ENCODE data around the gene GGT5. TPM values are rescaled to one million over a fixed set of nuclear protein-coding genes. Genes with fewer than 3 reads are reported as not detected.
"Not testable (repeated sequence)": the region's sequence is repeated elsewhere in the genome, so short reads cannot be mapped to it uniquely, and the experiment has no call there.

Gene GGT5
- total RNA-seq = 5.8 and 9.8 TPM in 2 replicates
- polyA plus RNA-seq = 47.4 and 56.5 TPM in 2 replicates

GRCh38 chr22:24245030-24245431 is at the start of gene GGT5:
TSS of gene GGT5 (minus strand) at chr22:24245082. CDS start at chr22:24244725, 357 bp downstream.
- not testable (repeated sequence) for H3K9me2 ChIP-seq (replicated peaks; ENCODE audit: insufficient read depth); H3K79me2 ChIP-seq; H2AFZ ChIP-seq; H3K4me3 ChIP-seq; DNase-seq (ENCODE audit: low spot score); H4K20me1 ChIP-seq (ENCODE audit: insufficient read depth, poor library complexity, severe bottlenecking); H3K9me3 ChIP-seq (ENCODE audit: low read depth); H3K27me3 ChIP-seq; H3K36me3 ChIP-seq (replicated peaks; ENCODE audit: insufficient read depth, low read depth)
- Histone ChIP-seq H3K4me1 (ENCODE audit: insufficient read depth) (peaks cover 42% of the 10 kb centered on the region), H3K27ac (peak within 1 kb of the TSS; percentile 66), H3K4me2 (peak within 1 kb of the TSS; percentile 63)
- WGBS (ENCODE audit: low lambda C conversion rate, missing lambda C conversion rate) = 48% methylated on average over 12 of the region's 12 CpGs

GRCh38 chr22:24292202-24292830 is 47.4 kb upstream of the GGT5 start:
- H3K36me3 ChIP-seq (replicated peaks; ENCODE audit: insufficient read depth, low read depth); H3K4me2 ChIP-seq; H2AFZ ChIP-seq; H3K27me3 ChIP-seq; DNase-seq (ENCODE audit: low spot score); H3K9me3 ChIP-seq (ENCODE audit: low read depth); H3K9me2 ChIP-seq (replicated peaks; ENCODE audit: insufficient read depth); H3K4me3 ChIP-seq; H4K20me1 ChIP-seq (ENCODE audit: insufficient read depth, poor library complexity, severe bottlenecking): not testable (repeated sequence)
- 96% methylated on average over 3 of the region's 3 CpGs for WGBS (ENCODE audit: low lambda C conversion rate, missing lambda C conversion rate)
- peaks cover 25% of the 10 kb centered on the region for H3K4me1 ChIP-seq (ENCODE audit: insufficient read depth)
- H3K79me2 ChIP-seq = peaks cover 68% of the 10 kb centered on the region
- peak overlapping the region; percentile 42 for H3K27ac ChIP-seq

- H2AFZ ChIP-seq = no peak overlapping the region
- H3K27ac ChIP-seq = peak overlapping the region; percentile 42
- peaks cover 9% of the 10 kb centered on the region for H4K20me1 ChIP-seq (ENCODE audit: insufficient read depth, poor library complexity, severe bottlenecking)
- H3K36me3 ChIP-seq (replicated peaks; ENCODE audit: insufficient read depth, low read depth) = no peaks in the 10 kb centered on the region
- H3K9me2 ChIP-seq (replicated peaks; ENCODE audit: insufficient read depth) = no peaks in the 10 kb centered on the region
- 96% methylated on average over 3 of the region's 3 CpGs for whole genome bisulfite sequencing (ENCODE audit: low lambda C conversion rate, missing lambda C conversion rate)
- TF ChIP-seq EZH2 (IDR thresholded peaks at IDR 0.05; ENCODE audit: borderline replicate concordance) = no peak
- TF ChIP-seq CTCF (IDR thresholded peaks at IDR 0.05; ENCODE audit: poor library complexity) = no peak
- no peak for TF ChIP-seq EZH2phosphoT487 (IDR thresholded peaks at IDR 0.05; ENCODE audit: low read depth, severe bottlenecking, unreplicated experiment)
- H3K4me2 ChIP-seq = no peak overlapping the region
- DNase-seq (ENCODE audit: low spot score) = no peak
- peaks cover 25% of the 10 kb centered on the region for H3K4me1 ChIP-seq (ENCODE audit: insufficient read depth)
- peaks cover 70% of the 10 kb centered on the region for H3K79me2 ChIP-seq
- H3K4me3 ChIP-seq = no peak overlapping the region
- H3K9me3 ChIP-seq (ENCODE audit: low read depth) = no peaks in the 10 kb centered on the region
- H3K27me3 ChIP-seq = no peaks in the 10 kb centered on the region
Measured at GRCh38 chr22:24291515-24292201, 46.8 kb upstream of the GGT5 start.

GRCh38 chr22:24290459-24290858 is 45.6 kb upstream of the GGT5 start:
- Histone ChIP-seq H3K4me2 (no peak overlapping the region), H3K4me1 (ENCODE audit: insufficient read depth) (peaks cover 30% of the 10 kb centered on the region)

More at GRCh38 chr22:24290459-24290858, 45.6 kb upstream of the GGT5 start:
- peaks cover 17% of the 10 kb centered on the region for H4K20me1 ChIP-seq (ENCODE audit: insufficient read depth, poor library complexity, severe bottlenecking)
- H3K4me3 ChIP-seq = no peak overlapping the region
- H3K9me3 ChIP-seq (ENCODE audit: low read depth) = no peaks in the 10 kb centered on the region
- TF ChIP-seq EZH2phosphoT487 (IDR thresholded peaks at IDR 0.05; ENCODE audit: low read depth, severe bottlenecking, unreplicated experiment) (no peak), CTCF (IDR thresholded peaks at IDR 0.05; ENCODE audit: poor library complexity) (no peak), EZH2 (IDR thresholded peaks at IDR 0.05; ENCODE audit: borderline replicate concordance) (no peak)
- no peak overlapping the region for H2AFZ ChIP-seq
- no peaks in the 10 kb centered on the region for H3K9me2 ChIP-seq (replicated peaks; ENCODE audit: insufficient read depth)
- peak overlapping the region; percentile 21 for H3K27ac ChIP-seq
- no peaks in the 10 kb centered on the region for H3K36me3 ChIP-seq (replicated peaks; ENCODE audit: insufficient read depth, low read depth)
- H3K79me2 ChIP-seq = peaks cover 71% of the 10 kb centered on the region
- H3K27me3 ChIP-seq = no peaks in the 10 kb centered on the region
- no peak for DNase-seq (ENCODE audit: low spot score)

Measured in hepatocyte (in vitro differentiated cells).